ENCODE measurements around the gene ATP2B1. TPM values are rescaled to one million over a fixed set of nuclear protein-coding genes. Genes with fewer than 3 reads are reported as not detected.

Gene ATP2B1
- total and polyA plus RNA-seq, 2 donors (not counting 1 experiment from before 2014, with no cell fraction given): 26.1 to 238 TPM

DNA sequence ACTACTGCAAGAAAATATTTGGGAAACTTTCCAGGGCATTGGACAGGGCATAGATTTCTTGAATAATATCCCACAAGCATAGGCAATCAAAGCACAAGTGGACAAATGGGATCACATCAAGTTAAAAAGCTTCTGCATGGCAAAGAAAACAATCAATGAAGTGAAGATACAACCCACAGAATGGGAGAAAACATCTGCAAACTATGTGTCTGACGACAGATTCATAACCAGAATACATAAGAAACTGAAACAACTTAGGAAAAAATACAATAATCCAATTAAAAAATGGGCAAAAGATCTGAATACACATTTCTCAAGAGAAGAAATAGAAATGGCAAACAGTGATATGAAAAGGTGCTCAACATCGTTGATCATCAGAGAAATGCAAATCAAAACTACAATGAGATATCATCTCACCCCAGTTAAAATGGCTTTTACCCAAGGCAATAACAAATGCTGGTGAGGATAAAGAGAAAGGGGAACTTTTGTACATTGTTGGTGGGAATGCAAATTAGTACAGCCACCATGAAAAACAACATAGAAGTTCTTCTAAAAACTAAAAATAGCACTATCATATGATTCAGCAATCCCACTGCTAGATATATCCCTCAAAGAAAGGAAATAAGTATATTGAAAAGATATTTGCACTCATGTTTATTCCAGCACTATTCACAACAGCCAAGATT, 33.8 kb upstream of the ATP2B1 start:
- Mint-ChIP-seq H3K4me3 (peak overlapping the region; percentile 70), H3K27ac (peak overlapping the region; percentile 91)
- intact Hi-C loops (cut with micrococcal nuclease): loop anchor here (1.0 kb wide), 3 partner anchors 14 to 48 kb away; no protein-coding TSS in a partner anchor

More for the DNA sequence above, 33.8 kb upstream of the ATP2B1 start:
- Histone ChIP-seq H3K27ac (ENCODE audit: low read length in 2 of 2) (peak overlapping the region; percentile 18 to 72), H3K27me3 (replicated peaks in 1 of 4; ENCODE audit: control extremely low read depth in 1 of 4, control insufficient read depth in 3 of 4, insufficient read depth in 4 of 4, low read length in 3 of 4) (no peaks in the 10 kb centered on the region), H3K79me2 (ENCODE audit: control insufficient read depth, insufficient read depth, low read length) (no peaks in the 10 kb centered on the region), H2AFZ (ENCODE audit: insufficient read depth, low read depth, low read length, poor library complexity, severe bottlenecking) (peak overlapping the region; percentile 54), H4K20me1 (ENCODE audit: control insufficient read depth, insufficient read depth, low read length, poor library complexity, severe bottlenecking) (no peaks in the 10 kb centered on the region), H3K4me1 (ENCODE audit: control insufficient read depth in 2 of 2, insufficient read depth in 2 of 2, low read length in 2 of 2) (peaks cover 12 to 14% of the 10 kb centered on the region in 2 donors), H3K36me3 (replicated peaks in 1 of 2; ENCODE audit: control extremely low read depth in 1 of 2, control insufficient read depth in 1 of 2, extremely low read depth in 1 of 2, insufficient read depth in 2 of 2, low read length in 1 of 2) (no peaks in the 10 kb centered on the region), H3K9ac (ENCODE audit: low read length) (peak overlapping the region; percentile 46), H3K9me3 (ENCODE audit: control extremely low read depth in 1 of 3, control insufficient read depth in 2 of 3, insufficient read depth in 1 of 3, low read length in 2 of 3) (peaks cover 2 to 18% (median 11%) of the 10 kb centered on the region in 3 donors), H3K4me3 (ENCODE audit: control extremely low read depth in 1 of 5, extremely low read depth in 1 of 5, insufficient read depth in 1 of 5, low read depth in 2 of 5, low read length in 4 of 5) (peak overlapping the region in 2 of 5 experiments; percentile 21 to 48), H3K4me2 (replicated peaks; ENCODE audit: low read depth, low read length, poor library complexity, severe bottlenecking) (peak overlapping the region; percentile 65)
- WGBS (ENCODE audit: insufficient coverage): no CpG with 5 or more reads among the region's 2 CpGs
- Mint-ChIP-seq H3K27me3 (no peaks in the 10 kb centered on the region), H3K4me1 (peaks cover 20% of the 10 kb centered on the region), H3K9me3 (ENCODE audit: insufficient read depth) (peaks cover 15% of the 10 kb centered on the region)
- no peak for TF ChIP-seq EZH2 (IDR thresholded peaks at IDR 0.05; ENCODE audit: borderline replicate concordance, insufficient read depth, low read depth, low read length, poor library complexity, severe bottlenecking)
- TF ChIP-seq, protein P1, sequence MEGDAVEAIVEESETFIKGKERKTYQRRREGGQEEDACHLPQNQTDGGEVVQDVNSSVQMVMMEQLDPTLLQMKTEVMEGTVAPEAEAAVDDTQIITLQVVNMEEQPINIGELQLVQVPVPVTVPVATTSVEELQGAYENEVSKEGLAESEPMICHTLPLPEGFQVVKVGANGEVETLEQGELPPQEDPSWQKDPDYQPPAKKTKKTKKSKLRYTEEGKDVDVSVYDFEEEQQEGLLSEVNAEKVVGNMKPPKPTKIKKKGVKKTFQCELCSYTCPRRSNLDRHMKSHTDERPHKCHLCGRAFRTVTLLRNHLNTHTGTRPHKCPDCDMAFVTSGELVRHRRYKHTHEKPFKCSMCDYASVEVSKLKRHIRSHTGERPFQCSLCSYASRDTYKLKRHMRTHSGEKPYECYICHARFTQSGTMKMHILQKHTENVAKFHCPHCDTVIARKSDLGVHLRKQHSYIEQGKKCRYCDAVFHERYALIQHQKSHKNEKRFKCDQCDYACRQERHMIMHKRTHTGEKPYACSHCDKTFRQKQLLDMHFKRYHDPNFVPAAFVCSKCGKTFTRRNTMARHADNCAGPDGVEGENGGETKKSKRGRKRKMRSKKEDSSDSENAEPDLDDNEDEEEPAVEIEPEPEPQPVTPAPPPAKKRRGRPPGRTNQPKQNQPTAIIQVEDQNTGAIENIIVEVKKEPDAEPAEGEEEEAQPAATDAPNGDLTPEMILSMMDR (IDR thresholded peaks at IDR 0.05): no peak
- CTCF ChIA-PET: interaction anchor here (0.9 to 1.3 kb wide), 2 partner anchors 9 to 360 kb away, joined by 4 read pairs; no protein-coding TSS in a partner anchor
- DNase-seq: peak; percentile 65
- POLR2A ChIA-PET: interaction anchor here (1.4 kb wide), 1 partner anchor 33 kb away, joined by 5 read pairs; no protein-coding TSS in a partner anchor
- peak; percentile 92 for ATAC-seq (ENCODE audit: low read depth)
